Measurements from ENCODE around the gene MYO16.

GRCh38 chr13:108816375-108816774 is 187.0 kb downstream of the MYO16 start:
- TF ChIP-seq, protein P1, sequence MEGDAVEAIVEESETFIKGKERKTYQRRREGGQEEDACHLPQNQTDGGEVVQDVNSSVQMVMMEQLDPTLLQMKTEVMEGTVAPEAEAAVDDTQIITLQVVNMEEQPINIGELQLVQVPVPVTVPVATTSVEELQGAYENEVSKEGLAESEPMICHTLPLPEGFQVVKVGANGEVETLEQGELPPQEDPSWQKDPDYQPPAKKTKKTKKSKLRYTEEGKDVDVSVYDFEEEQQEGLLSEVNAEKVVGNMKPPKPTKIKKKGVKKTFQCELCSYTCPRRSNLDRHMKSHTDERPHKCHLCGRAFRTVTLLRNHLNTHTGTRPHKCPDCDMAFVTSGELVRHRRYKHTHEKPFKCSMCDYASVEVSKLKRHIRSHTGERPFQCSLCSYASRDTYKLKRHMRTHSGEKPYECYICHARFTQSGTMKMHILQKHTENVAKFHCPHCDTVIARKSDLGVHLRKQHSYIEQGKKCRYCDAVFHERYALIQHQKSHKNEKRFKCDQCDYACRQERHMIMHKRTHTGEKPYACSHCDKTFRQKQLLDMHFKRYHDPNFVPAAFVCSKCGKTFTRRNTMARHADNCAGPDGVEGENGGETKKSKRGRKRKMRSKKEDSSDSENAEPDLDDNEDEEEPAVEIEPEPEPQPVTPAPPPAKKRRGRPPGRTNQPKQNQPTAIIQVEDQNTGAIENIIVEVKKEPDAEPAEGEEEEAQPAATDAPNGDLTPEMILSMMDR (IDR thresholded peaks at IDR 0.05; ENCODE audit: insufficient read depth, low read length, poor library complexity, severe bottlenecking), result no peak
- TF ChIP-seq EZH2phosphoT487 (conservative IDR thresholded peaks at IDR 0.05; ENCODE audit: low read length), result no peak
